ENCODE results near the gene PYROXD2. TPM values are rescaled to one million over a fixed set of nuclear protein-coding genes. Genes with fewer than 3 reads are reported as not detected.
A peak's percentile ranks its signal among the peaks of the same experiment; 100 is the strongest.

Gene PYROXD2
- total RNA-seq, 1 donor from 2014 or later, result 5.0 TPM

- peaks cover 9% of the 10 kb centered on the region for H3K4me1 Mint-ChIP-seq
- H3K4me3 Mint-ChIP-seq, result no peak overlapping the region
- no peak for TF ChIP-seq CTCF (conservative IDR thresholded peaks at IDR 0.05)
- DNase-seq (ENCODE audit: low read depth, low spot score), result no peak
- peaks cover 3% of the 10 kb centered on the region for H3K9me3 Mint-ChIP-seq
- H3K27me3 Mint-ChIP-seq (ENCODE audit: low read depth), result no peaks in the 10 kb centered on the region
- no peak overlapping the region for H3K27ac Mint-ChIP-seq (ENCODE audit: unreplicated experiment)
- H3K36me3 Mint-ChIP-seq (ENCODE audit: low read depth), result no peaks in the 10 kb centered on the region
Measured at GRCh38 chr10:98400482-98400881, 14.5 kb downstream of the PYROXD2 start.

GRCh38 chr10:98399784-98400183 is 15.2 kb downstream of the PYROXD2 start:
- H3K4me3 Mint-ChIP-seq, result no peak overlapping the region
- H3K9me3 Mint-ChIP-seq, result peaks cover 3% of the 10 kb centered on the region
- no peak overlapping the region for H3K27ac Mint-ChIP-seq (ENCODE audit: unreplicated experiment)
- H3K27me3 Mint-ChIP-seq (ENCODE audit: low read depth), result no peaks in the 10 kb centered on the region
- peaks cover 8% of the 10 kb centered on the region for H3K4me1 Mint-ChIP-seq
- no peak for DNase-seq (ENCODE audit: low read depth, low spot score)
- no peak for TF ChIP-seq CTCF (conservative IDR thresholded peaks at IDR 0.05)
- no peaks in the 10 kb centered on the region for H3K36me3 Mint-ChIP-seq (ENCODE audit: low read depth)

GRCh38 chr10:98397089-98397600 is 17.8 kb downstream of the PYROXD2 start:
- Mint-ChIP-seq H3K4me1 (peaks cover 6% of the 10 kb centered on the region), H3K9me3 (no peaks in the 10 kb centered on the region), H3K27me3 (ENCODE audit: low read depth) (no peaks in the 10 kb centered on the region), H3K4me3 (no peak overlapping the region), H3K27ac (ENCODE audit: unreplicated experiment) (no peak overlapping the region), H3K36me3 (ENCODE audit: low read depth) (no peaks in the 10 kb centered on the region)
- DNase-seq (ENCODE audit: low read depth, low spot score), result no peak
- no peak for TF ChIP-seq CTCF (conservative IDR thresholded peaks at IDR 0.05)

GRCh38 chr10:98396096-98397063 is 18.6 kb downstream of the PYROXD2 start:
- Mint-ChIP-seq H3K9me3 (no peaks in the 10 kb centered on the region), H3K4me1 (peaks cover 6% of the 10 kb centered on the region), H3K27ac (ENCODE audit: unreplicated experiment) (no peak overlapping the region), H3K4me3 (no peak overlapping the region), H3K36me3 (ENCODE audit: low read depth) (no peaks in the 10 kb centered on the region), H3K27me3 (ENCODE audit: low read depth) (no peaks in the 10 kb centered on the region)
- no peak for DNase-seq (ENCODE audit: low read depth, low spot score)
- no peak for TF ChIP-seq CTCF (conservative IDR thresholded peaks at IDR 0.05)

- no peaks in the 10 kb centered on the region for H3K36me3 Mint-ChIP-seq (ENCODE audit: low read depth)
- no peak for DNase-seq (ENCODE audit: low read depth, low spot score)
- H3K4me1 Mint-ChIP-seq, result peaks cover 6% of the 10 kb centered on the region
- no peak overlapping the region for H3K4me3 Mint-ChIP-seq
- H3K9me3 Mint-ChIP-seq, result no peaks in the 10 kb centered on the region
- no peak for TF ChIP-seq CTCF (conservative IDR thresholded peaks at IDR 0.05)
- no peaks in the 10 kb centered on the region for H3K27me3 Mint-ChIP-seq (ENCODE audit: low read depth)
- H3K27ac Mint-ChIP-seq (ENCODE audit: unreplicated experiment), result peak overlapping the region; percentile 21
Measured at GRCh38 chr10:98394851-98395440, 20.0 kb downstream of the PYROXD2 start.

Data from neural crest cell (in vitro differentiated cells).